ENCODE measurements around the gene LTF.

The LTF gene

GRCh38 chr3:46400846-46401245 is 63.9 kb downstream of the LTF start:
- Histone ChIP-seq H3K36me3 (replicated peaks; ENCODE audit: low read depth, low read length) (no peaks in the 10 kb centered on the region), H3K27me3 (ENCODE audit: low read depth, low read length) (peaks cover 27% of the 10 kb centered on the region), H3K4me3 (ENCODE audit: low read length) (no peak overlapping the region), H3K79me2 (ENCODE audit: low read length) (no peaks in the 10 kb centered on the region), H3K4me1 (ENCODE audit: low read length) (peaks cover 7% of the 10 kb centered on the region), H3K4me2 (ENCODE audit: low read length) (no peak overlapping the region), H4K20me1 (ENCODE audit: insufficient read depth, low read length) (no peaks in the 10 kb centered on the region), H3K9ac (ENCODE audit: low read length) (no peak overlapping the region), H3K27ac (ENCODE audit: low read length) (no peak overlapping the region), H3K9me3 (ENCODE audit: insufficient read depth, low read length) (no peaks in the 10 kb centered on the region), H2AFZ (ENCODE audit: low read depth, low read length) (no peak overlapping the region)
- TF ChIP-seq CTCF (IDR thresholded peaks at IDR 0.05; ENCODE audit: low read depth, low read length) (no peak), EZH2phosphoT487 (IDR thresholded peaks at IDR 0.05; ENCODE audit: low read depth) (no peak)

GRCh38 chr3:46400000-46400734 is 64.5 kb downstream of the LTF start:
- Histone ChIP-seq H3K27ac (ENCODE audit: low read length) (no peak overlapping the region), H3K36me3 (replicated peaks; ENCODE audit: low read depth, low read length) (no peaks in the 10 kb centered on the region), H3K4me3 (ENCODE audit: low read length) (no peak overlapping the region), H3K4me2 (ENCODE audit: low read length) (no peak overlapping the region), H4K20me1 (ENCODE audit: insufficient read depth, low read length) (no peaks in the 10 kb centered on the region), H3K9me3 (ENCODE audit: insufficient read depth, low read length) (no peaks in the 10 kb centered on the region), H3K27me3 (ENCODE audit: low read depth, low read length) (peaks cover 27% of the 10 kb centered on the region), H3K79me2 (ENCODE audit: low read length) (no peaks in the 10 kb centered on the region), H2AFZ (ENCODE audit: low read depth, low read length) (no peak overlapping the region), H3K4me1 (ENCODE audit: low read length) (peaks cover 7% of the 10 kb centered on the region), H3K9ac (ENCODE audit: low read length) (no peak overlapping the region)
- TF ChIP-seq CTCF (IDR thresholded peaks at IDR 0.05; ENCODE audit: low read depth, low read length), result no peak
- TF ChIP-seq EZH2phosphoT487 (IDR thresholded peaks at IDR 0.05; ENCODE audit: low read depth), result no peak

GRCh38 chr3:46399557-46399956 is 65.1 kb downstream of the LTF start:
- no peak overlapping the region for H3K4me3 ChIP-seq (ENCODE audit: low read length)
- TF ChIP-seq CTCF (IDR thresholded peaks at IDR 0.05; ENCODE audit: low read depth, low read length) (no peak), EZH2phosphoT487 (IDR thresholded peaks at IDR 0.05; ENCODE audit: low read depth) (no peak)
- no peaks in the 10 kb centered on the region for H3K36me3 ChIP-seq (replicated peaks; ENCODE audit: low read depth, low read length)
- no peaks in the 10 kb centered on the region for H3K9me3 ChIP-seq (ENCODE audit: insufficient read depth, low read length)
- H3K4me2 ChIP-seq (ENCODE audit: low read length), result no peak overlapping the region
- no peak overlapping the region for H3K9ac ChIP-seq (ENCODE audit: low read length)
- no peak overlapping the region for H2AFZ ChIP-seq (ENCODE audit: low read depth, low read length)
- H3K27me3 ChIP-seq (ENCODE audit: low read depth, low read length), result peaks cover 27% of the 10 kb centered on the region
- no peaks in the 10 kb centered on the region for H3K79me2 ChIP-seq (ENCODE audit: low read length)
- no peaks in the 10 kb centered on the region for H4K20me1 ChIP-seq (ENCODE audit: insufficient read depth, low read length)
- no peak overlapping the region for H3K27ac ChIP-seq (ENCODE audit: low read length)
- peaks cover 7% of the 10 kb centered on the region for H3K4me1 ChIP-seq (ENCODE audit: low read length)

GRCh38 chr3:46399098-46399497 is 65.6 kb downstream of the LTF start:
- Histone ChIP-seq H2AFZ (ENCODE audit: low read depth, low read length) (no peak overlapping the region), H3K27ac (ENCODE audit: low read length) (no peak overlapping the region), H3K4me3 (ENCODE audit: low read length) (no peak overlapping the region), H3K79me2 (ENCODE audit: low read length) (no peaks in the 10 kb centered on the region), H4K20me1 (ENCODE audit: insufficient read depth, low read length) (no peaks in the 10 kb centered on the region), H3K4me2 (ENCODE audit: low read length) (no peak overlapping the region), H3K9ac (ENCODE audit: low read length) (no peak overlapping the region), H3K27me3 (ENCODE audit: low read depth, low read length) (peaks cover 31% of the 10 kb centered on the region), H3K4me1 (ENCODE audit: low read length) (peaks cover 7% of the 10 kb centered on the region), H3K36me3 (replicated peaks; ENCODE audit: low read depth, low read length) (no peaks in the 10 kb centered on the region), H3K9me3 (ENCODE audit: insufficient read depth, low read length) (no peaks in the 10 kb centered on the region)
- no peak for TF ChIP-seq CTCF (IDR thresholded peaks at IDR 0.05; ENCODE audit: low read depth, low read length)
- no peak for TF ChIP-seq EZH2phosphoT487 (IDR thresholded peaks at IDR 0.05; ENCODE audit: low read depth)

Measured in OCI-LY3 (cell line).